HG02588 (cell line): ENCODE data around the gene COL23A1.

Experiments used
- ATAC-seq: cut with Tn5 transposase; IDR thresholded peaks from one replicate; pipeline ENCODE4 v1.9.1; 2021; ENCODE audit warnings: mild to moderate bottlenecking, moderate library complexity; ENCODE audit not compliant: unreplicated experiment

Gene COL23A1

DNA sequence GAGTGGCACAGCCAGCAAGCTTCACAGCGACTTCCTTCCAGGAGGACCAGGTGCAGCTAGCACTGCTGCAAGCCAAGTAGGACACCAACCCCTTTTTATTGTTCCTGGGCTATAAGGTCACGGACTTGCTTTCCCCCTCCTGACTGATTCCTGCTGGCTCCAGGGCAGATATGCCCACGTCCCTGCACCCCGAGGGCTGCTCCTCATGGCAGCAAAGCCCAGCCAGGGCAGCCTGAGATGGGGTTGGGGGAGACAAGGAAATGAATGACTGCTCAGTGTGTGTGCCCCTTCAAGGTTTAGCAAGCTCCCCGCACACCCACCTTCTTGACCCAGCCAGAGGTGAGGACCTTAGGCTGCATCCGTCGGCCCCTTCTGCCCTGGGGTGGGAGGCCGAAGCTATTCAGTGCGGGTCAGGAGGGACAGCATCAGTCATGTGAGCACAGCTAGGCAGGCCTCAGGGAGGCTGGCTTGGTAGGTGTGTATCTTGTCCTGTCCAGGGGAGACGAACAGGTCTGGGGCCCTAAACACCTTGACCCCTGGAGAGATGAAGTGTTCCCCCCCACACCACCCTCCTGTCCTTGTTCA is 221.4 kb downstream of the COL23A1 start:
- ATAC-seq: no peak

DNA sequence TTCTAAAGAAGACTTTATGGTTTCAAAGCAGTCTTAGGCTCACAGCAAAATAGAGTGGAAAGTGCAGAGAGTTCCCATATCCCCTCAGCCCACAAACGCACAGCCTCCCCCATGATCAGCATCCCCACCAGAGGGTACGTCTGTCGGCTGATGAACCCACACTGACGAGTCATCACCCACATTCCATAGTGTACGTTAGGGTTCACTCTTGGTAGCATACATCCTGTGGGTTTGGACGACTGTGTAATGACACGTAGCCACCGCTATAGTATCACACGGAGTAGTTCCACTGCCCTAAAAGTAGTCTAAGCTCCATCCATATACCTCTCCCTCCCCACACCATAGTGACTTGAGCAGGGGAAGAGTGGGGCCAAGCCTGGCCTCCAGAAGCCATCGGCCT is 221.9 kb downstream of the COL23A1 start:
- ATAC-seq: no peak

DNA sequence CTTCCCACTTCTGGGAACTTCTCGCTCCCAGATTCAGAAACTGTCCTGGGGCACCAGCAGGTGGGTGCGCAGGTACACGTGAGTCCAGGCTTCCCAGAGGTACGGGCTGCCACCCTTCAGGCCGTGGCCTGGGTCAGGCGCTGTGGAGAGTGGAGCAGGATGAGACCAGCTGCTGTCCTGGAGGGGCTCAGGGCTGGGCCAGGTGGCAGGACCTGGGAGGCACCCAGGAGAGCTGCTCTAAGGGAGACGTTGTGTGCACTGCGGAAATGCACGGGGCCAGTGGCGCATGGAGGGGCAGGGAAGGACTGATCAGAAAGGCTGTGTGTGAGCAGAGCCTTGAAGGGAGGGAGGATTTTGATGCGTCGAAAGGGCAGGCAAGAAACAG is 222.5 kb downstream of the COL23A1 start:
- no peak for ATAC-seq

DNA sequence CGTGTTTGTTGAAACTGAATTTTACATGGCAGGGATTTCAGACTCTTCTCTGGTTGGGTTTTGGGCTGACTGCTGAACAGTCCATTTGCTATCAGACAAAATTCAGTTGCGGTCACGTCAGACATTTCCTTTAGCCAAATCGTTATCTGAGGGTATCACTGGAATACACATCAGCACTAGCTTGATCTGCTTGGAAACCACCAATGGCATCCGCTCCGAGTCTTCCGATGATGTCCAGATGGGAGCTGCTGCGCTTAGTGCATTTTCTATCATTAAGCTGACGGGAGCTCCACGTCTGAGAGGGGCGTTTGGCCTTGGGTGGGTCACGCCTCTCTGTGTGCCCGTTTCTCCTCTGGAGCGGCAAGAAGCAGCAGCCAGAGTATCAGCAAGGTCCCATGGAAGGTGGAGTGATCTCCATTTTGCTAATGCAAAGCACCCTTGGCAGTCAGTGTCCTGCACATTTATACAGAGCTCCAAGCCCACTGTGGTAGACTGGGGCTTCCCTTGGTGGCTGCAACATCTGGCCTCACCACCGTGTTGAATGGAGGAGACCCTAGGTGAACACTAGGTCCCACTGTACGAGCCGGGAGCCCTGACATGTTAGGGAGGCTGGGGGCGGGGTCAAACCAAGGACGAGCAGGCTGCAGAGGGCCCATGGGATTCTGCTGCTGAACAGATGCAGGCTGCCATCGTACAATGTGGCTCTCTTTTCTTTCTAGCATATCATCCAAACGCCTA is 223.0 kb downstream of the COL23A1 start:
- ATAC-seq: no peak

DNA sequence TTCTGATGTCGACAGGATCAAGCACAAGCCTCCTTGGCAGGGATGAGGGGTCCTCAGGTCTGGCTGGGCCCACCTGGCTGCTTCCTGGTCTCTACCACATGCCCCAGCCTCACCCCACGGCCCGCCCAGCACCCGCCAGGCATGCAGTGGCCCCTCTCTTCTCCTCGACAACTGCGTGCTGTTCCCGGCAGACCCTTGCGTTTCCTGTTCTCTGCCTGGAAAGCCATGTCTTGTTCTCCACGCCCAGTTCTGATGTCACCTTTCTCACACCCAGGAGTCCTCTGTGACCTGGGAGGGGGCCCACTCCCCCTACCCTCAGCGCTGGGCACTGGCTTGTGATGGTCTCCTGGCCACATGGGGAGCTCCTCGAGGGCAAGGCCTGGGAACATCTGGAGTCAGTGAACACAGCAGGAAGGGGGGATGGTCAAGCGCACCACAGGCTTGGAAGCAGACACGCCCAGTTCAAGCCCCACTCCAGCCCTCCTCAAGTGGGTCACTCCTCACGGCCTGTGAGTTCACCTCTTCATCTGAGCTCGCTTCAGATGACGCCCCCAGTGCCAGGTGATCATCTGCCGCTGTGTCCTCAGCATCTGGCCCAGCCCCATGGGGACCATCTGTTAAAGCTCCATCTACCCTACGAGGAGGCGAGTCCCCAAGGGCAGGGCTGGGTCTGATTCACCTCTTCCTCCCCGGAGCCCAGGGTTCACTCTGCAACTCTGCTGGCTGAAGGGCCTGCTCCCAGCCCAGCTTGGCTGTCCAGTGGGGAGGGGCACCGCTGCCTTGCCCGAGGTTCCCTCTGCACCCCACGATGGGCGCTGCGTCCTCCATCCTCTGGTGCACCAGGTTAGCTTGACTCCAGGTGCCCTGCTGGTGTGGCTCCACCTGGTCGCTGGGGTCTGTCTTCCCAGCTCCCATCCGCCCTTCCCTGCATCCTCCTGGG is 224.4 kb downstream of the COL23A1 start:
- no peak for ATAC-seq

DNA sequence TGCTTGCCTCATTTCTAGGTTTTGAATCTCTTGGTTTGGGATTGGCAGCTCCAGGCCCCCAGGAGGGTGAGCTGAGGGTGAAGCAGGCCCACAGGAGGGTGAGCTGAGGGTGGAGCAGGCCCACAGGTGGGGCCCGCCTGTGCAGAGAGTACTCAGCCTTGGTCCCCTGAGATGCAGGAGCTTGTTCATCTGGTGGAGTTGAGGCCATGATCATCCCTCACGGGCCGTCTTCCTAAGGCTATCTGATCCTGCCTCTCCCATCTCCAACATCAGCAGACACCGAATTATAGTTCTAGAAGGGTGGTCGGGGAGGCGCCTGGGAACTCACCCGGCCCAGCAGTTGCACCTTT is 225.9 kb downstream of the COL23A1 start:
- ATAC-seq: no peak

DNA sequence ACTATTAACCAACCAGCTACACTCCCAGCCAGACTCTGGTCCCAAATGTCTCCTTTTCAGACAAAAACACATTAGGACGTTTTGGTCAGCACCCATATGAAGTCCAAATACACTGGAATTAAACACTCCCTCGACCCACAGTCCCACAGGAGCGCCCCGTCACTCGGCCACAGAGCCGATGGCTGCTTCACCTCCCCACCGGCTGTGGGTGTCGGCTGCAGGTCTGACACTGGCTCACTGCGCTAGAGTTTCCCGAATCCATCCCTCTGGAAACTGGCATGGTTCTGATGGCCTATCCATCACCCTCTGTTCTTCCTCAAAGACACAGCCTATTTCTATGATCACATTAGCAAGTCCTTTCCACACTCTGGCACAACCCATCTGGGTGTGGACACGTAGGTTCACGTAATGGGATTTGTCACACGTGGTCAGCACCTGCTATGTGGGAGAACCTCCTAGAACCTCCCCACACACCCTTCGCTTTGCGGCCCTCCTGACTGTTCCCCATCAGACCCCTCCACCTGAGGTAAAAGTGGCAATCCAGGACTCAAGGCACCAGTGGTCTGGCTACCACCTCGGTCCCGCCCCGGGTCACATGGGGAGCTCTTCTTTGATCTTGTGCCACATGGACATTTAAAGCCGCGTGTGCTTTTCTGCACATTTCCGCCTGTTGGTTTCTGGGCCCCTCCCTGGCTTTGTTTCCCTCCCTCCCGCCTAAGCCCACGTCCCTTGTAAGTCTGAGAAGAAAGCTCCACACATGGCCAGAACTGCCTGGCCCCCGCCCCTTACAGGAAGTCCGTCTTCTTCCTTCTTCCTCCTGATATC is 226.5 kb downstream of the COL23A1 start:
- ATAC-seq: no peak

DNA sequence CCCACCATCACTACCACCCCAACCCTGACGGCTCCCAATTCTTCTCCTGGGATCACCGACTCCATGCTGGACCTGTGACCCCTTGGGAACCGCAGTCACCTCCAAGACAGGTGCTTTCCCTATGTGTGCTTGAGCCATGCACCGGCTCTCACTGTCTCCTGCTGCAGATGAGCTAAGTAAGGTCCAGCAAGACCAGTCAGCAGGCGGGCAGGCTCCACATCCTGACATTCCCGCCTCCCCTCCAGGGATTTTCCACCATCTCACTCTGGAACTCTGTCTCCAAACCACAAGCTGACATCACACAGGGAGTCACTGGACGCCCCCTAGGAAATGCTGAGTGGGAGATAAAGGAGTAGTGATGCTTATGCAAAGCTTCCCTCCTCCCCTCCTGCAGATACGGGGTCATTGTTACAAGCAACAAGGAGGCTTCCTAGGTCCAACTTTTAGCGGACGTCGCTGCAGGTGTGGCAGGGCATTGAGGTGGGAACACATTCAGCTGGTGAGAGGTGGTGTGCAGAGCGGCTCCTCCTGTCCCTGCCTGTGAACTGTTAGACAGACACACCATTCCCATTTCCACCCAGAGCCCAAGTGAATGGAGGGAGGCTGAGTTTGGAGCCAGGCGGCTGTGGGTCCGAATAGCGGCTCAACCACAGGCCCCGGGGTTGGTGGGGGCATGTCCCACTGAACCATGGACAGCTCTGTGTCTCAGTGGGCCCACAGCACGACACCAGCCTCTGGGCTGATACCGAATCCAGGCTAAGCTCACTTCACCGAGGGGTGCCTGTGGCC is 228.3 kb downstream of the COL23A1 start:
- no peak for ATAC-seq

DNA sequence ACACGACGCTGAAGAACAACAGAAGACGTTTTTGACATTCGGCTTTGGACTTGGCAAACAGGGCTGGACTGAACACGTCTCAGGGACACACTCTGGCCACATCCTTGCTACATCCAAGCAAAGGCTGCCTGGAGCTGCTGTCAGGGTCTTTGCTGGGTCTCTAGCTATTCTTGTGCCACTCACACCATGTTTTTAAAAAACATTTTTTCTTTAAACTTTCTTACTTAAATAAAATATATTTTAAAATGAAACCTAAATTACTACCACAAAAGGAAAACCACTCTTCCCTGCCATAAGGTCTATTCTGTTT is 229.3 kb downstream of the COL23A1 start:
- ATAC-seq: no peak

DNA sequence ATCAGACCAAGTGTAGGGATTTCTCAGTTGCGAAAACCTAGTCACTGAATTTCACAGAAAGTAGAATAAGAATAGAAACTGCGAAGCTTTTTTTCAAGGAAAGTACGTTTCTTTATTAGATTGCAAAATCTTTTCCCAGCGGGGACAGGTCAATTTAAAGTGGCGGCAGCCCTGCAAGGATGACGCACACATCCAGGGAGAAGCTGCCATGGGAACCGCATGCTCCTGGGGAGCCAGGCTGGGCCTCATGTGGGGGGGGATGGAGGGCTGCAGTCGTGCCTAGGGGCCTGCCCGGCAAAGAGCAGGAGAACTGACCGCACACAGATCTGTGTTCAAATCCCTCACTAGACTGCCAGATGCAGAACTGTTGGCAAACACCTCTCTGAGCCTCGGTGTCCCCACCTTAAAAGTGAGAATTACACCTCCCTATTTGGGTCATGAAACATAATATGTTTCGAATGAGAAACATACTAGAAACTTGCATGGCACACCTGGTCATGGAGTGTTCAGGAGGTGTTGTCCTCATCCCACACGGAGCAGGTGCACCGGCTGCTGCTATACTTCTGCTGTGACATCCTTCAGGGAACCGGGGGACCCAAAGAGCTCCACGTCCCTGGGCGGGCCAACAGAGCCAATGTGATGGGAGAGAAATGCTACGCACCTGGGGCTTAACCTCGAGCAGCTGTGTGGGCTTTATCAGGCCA is 229.8 kb downstream of the COL23A1 start:
- ATAC-seq: no peak

DNA sequence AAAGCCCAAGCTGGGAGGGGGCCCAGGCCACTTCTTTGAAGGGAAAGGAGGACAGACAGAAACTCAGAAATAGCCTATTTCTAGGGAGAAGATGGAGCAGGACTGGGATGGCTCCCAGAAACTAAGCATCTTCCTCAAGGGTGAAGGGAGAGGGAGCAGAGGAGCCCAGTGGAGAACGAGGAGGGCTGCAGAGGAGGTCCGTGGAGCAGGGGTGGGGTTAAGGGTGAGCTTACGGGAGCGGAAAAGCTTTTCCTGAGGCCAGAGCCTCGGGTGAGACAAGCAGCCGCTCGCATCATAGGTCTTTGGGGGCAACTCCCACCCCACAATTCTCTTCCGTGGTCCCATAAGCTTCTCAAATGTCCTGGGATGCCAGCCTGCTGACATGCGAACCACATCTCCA is 230.5 kb downstream of the COL23A1 start:
- no peak for ATAC-seq

DNA sequence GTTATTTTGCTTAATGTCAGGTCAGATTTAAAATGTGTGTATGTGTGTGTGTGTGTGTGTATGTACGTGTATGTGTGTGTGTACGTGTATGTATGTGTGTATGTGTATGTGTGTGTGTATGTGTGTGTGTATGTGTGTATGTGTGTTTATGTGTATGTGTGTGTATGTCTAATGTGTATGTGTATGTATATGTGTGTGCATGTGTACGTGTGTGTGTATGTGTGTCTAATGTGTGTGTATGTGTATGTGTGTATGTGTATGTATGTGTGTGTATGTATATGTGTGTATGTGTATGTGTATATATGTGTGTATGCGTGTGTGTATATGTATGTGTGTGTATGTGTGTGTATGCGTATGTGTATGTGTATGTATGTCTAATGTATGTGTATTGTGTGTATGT is 232.5 kb downstream of the COL23A1 start:
- ATAC-seq: no peak

DNA sequence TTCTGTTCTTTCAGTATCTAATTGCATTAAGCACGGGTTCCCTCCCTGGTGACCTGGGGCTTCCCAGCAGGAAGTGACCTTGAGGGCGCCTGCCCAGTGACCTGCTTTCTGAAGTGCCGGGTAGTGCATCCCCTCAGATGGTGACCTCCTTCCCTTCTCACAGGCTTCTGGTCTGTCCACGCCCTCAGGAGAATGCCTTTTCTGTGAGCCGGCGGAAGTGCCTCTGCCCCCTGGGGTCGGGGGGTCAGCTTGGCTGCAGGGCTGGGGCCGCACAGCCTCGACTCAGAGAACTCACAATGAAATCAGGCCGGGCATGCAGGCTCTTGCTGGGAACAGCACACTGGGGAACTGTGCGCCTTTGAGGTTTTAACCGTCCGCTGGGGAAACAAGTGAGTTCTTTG is 233.1 kb downstream of the COL23A1 start:
- no peak for ATAC-seq

DNA sequence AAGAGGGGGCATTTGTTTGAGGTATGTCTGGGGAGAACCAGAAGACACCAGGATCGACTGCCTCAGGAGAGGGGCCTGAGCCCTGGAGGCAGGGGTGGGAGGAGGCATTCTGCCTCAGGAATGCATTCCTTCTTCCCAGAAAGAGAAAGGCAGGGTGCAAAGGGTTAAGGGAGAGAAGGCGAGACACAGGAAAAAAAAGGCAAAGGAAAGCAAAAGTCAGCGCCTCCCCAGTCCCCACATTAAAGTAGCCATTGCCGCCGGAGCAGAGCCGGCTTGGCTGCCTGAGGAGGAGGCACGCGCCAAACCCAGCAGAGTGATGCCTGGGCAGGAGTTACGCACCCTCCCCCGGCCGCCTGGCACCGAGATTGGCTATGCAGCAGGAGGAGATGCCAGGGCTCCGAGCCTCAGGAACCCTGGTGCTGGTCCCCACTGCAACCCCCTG is 233.7 kb downstream of the COL23A1 start:
- no peak for ATAC-seq

DNA sequence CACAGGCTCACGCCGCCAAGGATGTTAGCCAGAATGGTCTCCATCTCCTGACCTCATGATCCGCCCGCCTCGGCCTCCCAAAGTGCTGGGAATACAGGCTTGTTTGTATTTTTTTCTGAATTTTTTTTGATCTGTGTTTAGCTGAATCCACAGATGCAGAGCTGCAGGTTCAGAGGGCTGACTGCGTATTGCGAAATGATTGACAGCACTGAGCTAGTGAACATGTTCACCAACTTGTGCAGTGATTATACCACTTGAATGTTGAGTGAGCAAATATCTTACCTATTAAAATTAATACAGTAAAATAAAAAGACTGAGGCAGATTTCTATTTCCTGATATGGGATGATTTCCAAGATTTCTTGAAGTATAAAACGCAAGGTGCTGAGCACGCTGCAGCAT is 234.5 kb downstream of the COL23A1 start:
- ATAC-seq: no peak

DNA sequence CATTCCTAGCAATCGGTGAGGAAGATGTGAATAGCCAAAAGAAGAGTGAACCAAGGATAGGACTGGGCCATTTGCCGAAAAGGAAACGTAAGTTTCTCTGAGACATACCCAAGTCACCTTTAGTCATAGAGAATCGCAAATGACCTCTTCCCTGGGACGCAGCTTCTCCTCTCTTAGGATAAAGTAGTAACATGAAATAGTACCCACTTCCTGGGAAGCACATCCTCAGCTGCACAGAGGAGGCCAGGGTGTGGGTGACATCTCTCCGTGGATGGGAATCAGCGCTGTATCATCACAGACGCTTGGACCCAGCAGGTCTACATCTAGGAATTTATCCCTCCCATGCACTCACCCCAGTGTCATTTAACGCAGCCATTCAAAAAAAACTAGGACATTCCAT is 236.7 kb downstream of the COL23A1 start:
- no peak for ATAC-seq

DNA sequence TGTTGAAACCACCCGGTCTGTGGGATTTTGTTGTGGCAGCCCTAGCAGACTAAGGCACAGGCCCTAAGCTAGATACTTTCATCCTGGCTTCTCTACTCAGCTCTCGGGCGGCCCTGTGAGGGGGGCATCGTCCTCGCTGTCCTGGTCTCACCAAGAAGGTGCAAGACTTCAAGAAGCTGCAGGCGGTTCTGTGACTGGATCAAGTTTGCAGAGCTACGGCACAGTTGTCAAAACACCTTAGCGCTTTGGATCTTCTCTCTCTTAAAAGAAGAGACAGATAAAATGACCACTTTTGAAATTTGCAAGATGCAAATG is 238.2 kb downstream of the COL23A1 start:
- no peak for ATAC-seq

DNA sequence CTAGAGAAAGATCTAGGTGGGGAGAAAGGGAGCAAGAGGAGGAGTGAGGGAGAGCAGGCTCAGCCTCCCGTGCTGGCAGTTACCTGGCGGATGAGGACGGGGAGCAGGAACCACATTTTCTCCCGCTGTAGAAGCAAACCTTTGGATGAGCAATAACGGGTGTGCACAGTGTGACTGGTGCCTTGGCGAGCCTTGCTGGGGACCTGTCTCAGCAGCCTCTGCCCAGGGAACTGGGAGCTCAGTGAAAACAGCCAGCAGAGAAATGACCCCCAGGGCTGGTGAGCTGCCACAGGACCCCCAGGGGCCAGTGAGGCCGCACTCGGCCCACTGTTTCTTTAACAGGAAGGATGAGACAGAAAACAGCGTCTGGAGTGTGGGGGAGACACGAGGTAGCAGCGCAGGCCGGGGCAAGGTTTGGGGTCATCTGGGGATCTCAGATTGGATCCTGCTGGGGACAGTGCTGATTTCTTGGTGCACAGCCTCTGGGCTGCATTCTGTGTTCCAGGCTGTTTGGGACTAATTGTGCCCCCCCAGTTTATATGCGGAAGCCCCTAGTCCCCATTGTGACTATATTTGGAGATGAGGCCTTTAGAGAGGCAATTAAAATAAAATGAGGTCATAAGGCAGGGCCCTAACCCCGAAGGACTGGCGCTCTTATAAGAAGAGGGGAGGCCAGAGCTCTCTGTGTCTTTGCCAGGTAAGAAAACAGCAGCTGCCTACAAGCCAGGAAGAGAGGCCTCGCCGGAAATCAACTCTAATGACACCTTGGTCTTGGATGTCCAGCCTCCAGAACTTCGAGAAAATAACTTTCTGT is 238.8 kb downstream of the COL23A1 start:
- no peak for ATAC-seq
